HCT116 (cell line): Measurements from ENCODE around the gene CC2D1A. TPM values are rescaled to one million over a fixed set of nuclear protein-coding genes. Genes with fewer than 3 reads are reported as not detected.

Experiments
- ATAC-seq: fragments of 200-7000 bp; cut with Tn5 transposase; 2 replicates; pipeline ENCODE4 v1.9.1; 2020; ENCODE audit warnings: mild to moderate bottlenecking, moderate library complexity
- BruUV-seq: library from RNA; stranded (reverse); fragments of 400-500 nt; replicated peaks from 2 replicates; lab custom pipeline; 2021; lab: Mats Ljungman, UMichigan
- CTCF ChIA-PET: fragments of 300-600 bp; sonication (Branson Sonifier 250); formaldehyde crosslinking; loops from one replicate; lab custom pipeline; 2021; ENCODE audit warnings: antibody characterized with exemption; lab: Charles Lee
- POLR2A ChIA-PET: fragments of 300-600, 350-600 bp; sonication (Branson Sonifier 250); formaldehyde crosslinking; loops from one replicate; lab custom pipeline; 2021; ENCODE audit warnings: antibody characterized with exemption; lab: Charles Lee
- RAD21 ChIA-PET, 2 experiments: fragments of 300-600 bp; sonication (Branson Sonifier 250); formaldehyde crosslinking; loops; one replicate each; lab custom pipeline; 2023; ENCODE audit warnings: low total read pairs in 2 of 2; ENCODE audit not compliant: uncharacterized antibody in 2 of 2, unreplicated experiment in 2 of 2, low non-redundant PET in 1 of 2; lab: Charles Lee
- DNase-seq: peaks from one replicate; pipeline ENCODE4 v3.0.0-alpha.2; 2010; ENCODE audit warnings: low read depth, low spot score
- H2AFZ ChIP-seq: fragments of 200-600 bp; shearing (Covaris generic), sonication (generic); 2 replicates; pipeline ENCODE4 v1.6.1; 2017; ENCODE audit warnings: low read depth, mixed run types, mixed read lengths, antibody characterized with exemption, low read length; ENCODE audit not compliant: poor library complexity, severe bottlenecking
- H3K27ac ChIP-seq: 2 replicates; pipeline ENCODE4 v1.5.1; 2012; ENCODE audit warnings: low read depth, low read length
- H3K27me3 ChIP-seq: fragments of 200-600 bp; sonication (generic); 2 replicates; pipeline ENCODE4 v1.6.1; 2016; ENCODE audit warnings: mixed run types, low read length, mixed read lengths; ENCODE audit not compliant: insufficient read depth
- H3K36me3 ChIP-seq, 2 experiments: fragments of 200-500 bp in 1 of 2; fragments of 200-600 bp in 1 of 2; sonication (Bioruptor generic) in 1 of 2; sonication (generic) in 1 of 2; 2 replicates each; pipeline versions ENCODE4 v1.5.1 to v1.6.1; 2014 to 2016; ENCODE audit warnings: low read length in 2 of 2, inconsistent platforms in 1 of 2, mixed read lengths in 1 of 2, mixed run types in 1 of 2; ENCODE audit not compliant: insufficient read depth in 2 of 2, control insufficient read depth in 1 of 2
- H3K4me1 ChIP-seq, 2 experiments: fragments of 200-600 bp in 1 of 2; sonication (generic) in 1 of 2; 2 replicates each; pipeline versions ENCODE4 v1.5.1 to v1.6.1; 2012 to 2017; ENCODE audit warnings: low read length in 2 of 2, inconsistent platforms in 1 of 2, mild to moderate bottlenecking in 1 of 2, mixed read lengths in 1 of 2, mixed run types in 1 of 2, moderate library complexity in 1 of 2; ENCODE audit not compliant: insufficient read depth in 2 of 2, control insufficient read depth in 1 of 2
- H3K4me2 ChIP-seq: fragments of 200-600 bp; sonication (generic); 2 replicates; pipeline ENCODE4 v1.6.1; 2017; ENCODE audit warnings: mixed run types, low read length, mixed read lengths
- H3K4me3 ChIP-seq, 2 experiments: fragments of 200-600 bp in 1 of 2; sonication (generic) in 1 of 2; replicated peaks in 1 of 2; 2 replicates each; pipeline ENCODE4 v1.5.1; 2011 to 2016; ENCODE audit warnings: low read length in 2 of 2, control low read depth in 1 of 2, low read depth in 1 of 2, mild to moderate bottlenecking in 1 of 2, mixed read lengths in 1 of 2, mixed run types in 1 of 2
- H3K79me2 ChIP-seq: fragments of 200-600 bp; sonication (generic); 2 replicates; pipeline ENCODE4 v1.6.1; 2017; ENCODE audit warnings: mild to moderate bottlenecking, mixed run types, low read length, moderate library complexity, mixed read lengths; ENCODE audit not compliant: insufficient read depth
- H3K9ac ChIP-seq: fragments of 200-600 bp; sonication (generic); 2 replicates; pipeline ENCODE4 v1.6.1; 2016; ENCODE audit warnings: low read length, mixed read lengths
- H3K9me2 ChIP-seq: fragments of 200-600 bp; sonication (generic), shearing (Covaris generic); 2 replicates; pipeline ENCODE4 v1.6.1; 2017; ENCODE audit warnings: mixed run types, mild to moderate bottlenecking, moderate library complexity; ENCODE audit not compliant: insufficient read depth
- H3K9me3 ChIP-seq, 2 experiments: fragments of 200-500 bp in 1 of 2; fragments of 200-600 bp in 1 of 2; sonication (Bioruptor generic) in 1 of 2; sonication (generic) in 1 of 2; 2 replicates each; pipeline ENCODE4 v1.6.1; 2014 to 2017; ENCODE audit warnings: low read length in 2 of 2, mixed read lengths in 2 of 2, inconsistent platforms in 1 of 2, low read depth in 1 of 2, mild to moderate bottlenecking in 1 of 2, mixed run types in 1 of 2, moderate library complexity in 1 of 2; ENCODE audit not compliant: control insufficient read depth in 1 of 2, insufficient read depth in 1 of 2
- H4K20me1 ChIP-seq: fragments of 200-600 bp; sonication (generic), shearing (Covaris generic); 2 replicates; pipeline ENCODE4 v1.6.1; 2017; ENCODE audit warnings: mixed run types, mild to moderate bottlenecking, moderate library complexity; ENCODE audit not compliant: insufficient read depth
- CBX3 ChIP-seq: IDR thresholded peaks from 2 replicates; pipeline ENCODE4 v1.6.1; 2012; ENCODE audit warnings: low read depth
- EGR1 ChIP-seq: IDR thresholded peaks from 2 replicates; pipeline ENCODE4 v1.6.1; 2012; ENCODE audit warnings: low read depth
- FOSL1 ChIP-seq: IDR thresholded peaks from 2 replicates; pipeline ENCODE4 v1.6.1; 2012; ENCODE audit warnings: low read depth
- SIN3A ChIP-seq: IDR thresholded peaks from 2 replicates; pipeline ENCODE4 v1.6.1; 2012; ENCODE audit warnings: low read depth
- TCF7L2 ChIP-seq: IDR thresholded peaks from 2 replicates; pipeline ENCODE4 v1.7.0; 2011; ENCODE audit warnings: borderline replicate concordance, inconsistent platforms; ENCODE audit not compliant: insufficient read depth, insufficient read length; ENCODE audit errors: extremely low read depth
- YY1 ChIP-seq: IDR thresholded peaks from 2 replicates; pipeline ENCODE4 v1.6.1; 2011; ENCODE audit warnings: low read length, low read depth, moderate library complexity, mild to moderate bottlenecking; ENCODE audit not compliant: insufficient replicate concordance; ENCODE audit errors: extremely low read depth
- intact Hi-C: fragments of 100-400 bp; cut with micrococcal nuclease; formaldehyde crosslinking; loops from 2 replicates; pipeline ENCODE4 v1.10.0; 2022
- total RNA-seq: library from RNA; stranded (reverse); gene quantifications from one replicate; pipeline ENCODE4 v1.2.1, GENCODE V29; 2021; ENCODE audit not compliant: unreplicated experiment
- TF ChIP-seq, protein P1 (sequence below): IDR thresholded peaks from 2 replicates; pipeline ENCODE4 v1.6.1; 2011; ENCODE audit warnings: mild to moderate bottlenecking, low read length, moderate library complexity; ENCODE audit not compliant: insufficient replicate concordance; ENCODE audit errors: extremely low read depth
- TF ChIP-seq, protein P2 (sequence below), 3 experiments: fragments of 200-600 bp in 1 of 3; sonication (generic) in 1 of 3; IDR thresholded peaks in 2 of 3; conservative IDR thresholded peaks in 1 of 3; 2 replicates each; pipeline ENCODE4 v1.5.1; 2012 to 2017; ENCODE audit warnings: low read depth in 2 of 3, low read length in 2 of 3, antibody characterized with exemption in 1 of 3, borderline replicate concordance in 1 of 3, control low read depth in 1 of 3, mild to moderate bottlenecking in 1 of 3, mixed read lengths in 1 of 3, mixed run types in 1 of 3, moderate library complexity in 1 of 3; ENCODE audit not compliant: insufficient read depth in 1 of 3

The CC2D1A gene
- total RNA-seq, 1 experiment from 2014 or later, result 51.5 TPM

DNA sequence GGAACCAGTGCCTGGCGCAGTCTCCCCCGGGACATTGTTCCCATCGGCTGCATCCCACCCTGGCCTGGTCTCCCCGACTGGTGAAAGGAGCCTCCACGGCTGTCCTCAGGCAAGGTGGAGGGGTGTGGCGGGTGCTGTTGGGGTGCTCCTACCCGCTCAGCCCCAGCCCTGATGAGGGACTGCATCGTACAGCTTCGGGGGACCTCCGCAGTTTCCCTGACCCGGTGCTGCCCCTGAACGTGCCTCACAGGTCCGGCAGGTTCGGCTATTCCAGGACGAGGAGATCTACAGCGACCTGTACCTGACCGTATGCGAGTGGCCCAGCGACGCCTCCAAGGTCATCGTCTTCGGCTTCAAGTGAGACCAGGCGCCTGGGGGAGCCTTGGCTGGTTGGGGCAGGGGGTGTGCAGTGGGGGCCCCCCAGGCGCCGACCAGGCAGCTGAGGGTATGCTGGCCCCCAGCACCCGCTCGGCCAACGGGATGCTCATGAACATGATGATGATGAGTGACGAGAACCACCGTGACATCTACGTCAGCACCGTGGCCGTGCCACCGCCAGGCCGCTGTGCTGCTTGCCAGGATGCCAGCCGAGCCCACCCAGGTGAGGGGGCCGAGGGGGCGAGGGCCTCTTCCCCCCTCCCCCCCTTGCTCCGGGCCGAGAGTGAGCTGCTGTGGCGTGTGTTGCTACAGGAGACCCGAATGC, 49.8 kb downstream of the CC2D1A start:
- Histone ChIP-seq H4K20me1 (no peaks in the 10 kb centered on the region), H3K4me3 (no peak overlapping the region), H3K36me3 (peaks cover 11 to 30% of the 10 kb centered on the region in 2 experiments; a peak in 3 of 4 replicates), H3K4me1 (peaks cover 7 to 18% of the 10 kb centered on the region in 2 experiments), H3K9me2 (no peaks in the 10 kb centered on the region), H3K27me3 (no peaks in the 10 kb centered on the region), H3K79me2 (peaks cover 21% of the 10 kb centered on the region), H3K27ac (no peak overlapping the region), H3K9me3 (no peaks in the 10 kb centered on the region), H2AFZ (no peak overlapping the region), H3K9ac (no peak overlapping the region), H3K4me2 (no peak overlapping the region)
- ChIA-PET POLR2A (no interaction called here), CTCF (no interaction called here), RAD21 (no interaction called here)
- BruUV-seq, result no TSS peak
- TF ChIP-seq, protein P1, sequence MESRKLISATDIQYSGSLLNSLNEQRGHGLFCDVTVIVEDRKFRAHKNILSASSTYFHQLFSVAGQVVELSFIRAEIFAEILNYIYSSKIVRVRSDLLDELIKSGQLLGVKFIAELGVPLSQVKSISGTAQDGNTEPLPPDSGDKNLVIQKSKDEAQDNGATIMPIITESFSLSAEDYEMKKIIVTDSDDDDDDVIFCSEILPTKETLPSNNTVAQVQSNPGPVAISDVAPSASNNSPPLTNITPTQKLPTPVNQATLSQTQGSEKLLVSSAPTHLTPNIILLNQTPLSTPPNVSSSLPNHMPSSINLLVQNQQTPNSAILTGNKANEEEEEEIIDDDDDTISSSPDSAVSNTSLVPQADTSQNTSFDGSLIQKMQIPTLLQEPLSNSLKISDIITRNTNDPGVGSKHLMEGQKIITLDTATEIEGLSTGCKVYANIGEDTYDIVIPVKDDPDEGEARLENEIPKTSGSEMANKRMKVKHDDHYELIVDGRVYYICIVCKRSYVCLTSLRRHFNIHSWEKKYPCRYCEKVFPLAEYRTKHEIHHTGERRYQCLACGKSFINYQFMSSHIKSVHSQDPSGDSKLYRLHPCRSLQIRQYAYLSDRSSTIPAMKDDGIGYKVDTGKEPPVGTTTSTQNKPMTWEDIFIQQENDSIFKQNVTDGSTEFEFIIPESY, result no peak
- no peak for TF ChIP-seq TCF7L2
- TF ChIP-seq YY1, result no peak
- TF ChIP-seq EGR1, result no peak
- no peak for TF ChIP-seq CBX3
- no peak for TF ChIP-seq FOSL1
- TF ChIP-seq, protein P2, sequence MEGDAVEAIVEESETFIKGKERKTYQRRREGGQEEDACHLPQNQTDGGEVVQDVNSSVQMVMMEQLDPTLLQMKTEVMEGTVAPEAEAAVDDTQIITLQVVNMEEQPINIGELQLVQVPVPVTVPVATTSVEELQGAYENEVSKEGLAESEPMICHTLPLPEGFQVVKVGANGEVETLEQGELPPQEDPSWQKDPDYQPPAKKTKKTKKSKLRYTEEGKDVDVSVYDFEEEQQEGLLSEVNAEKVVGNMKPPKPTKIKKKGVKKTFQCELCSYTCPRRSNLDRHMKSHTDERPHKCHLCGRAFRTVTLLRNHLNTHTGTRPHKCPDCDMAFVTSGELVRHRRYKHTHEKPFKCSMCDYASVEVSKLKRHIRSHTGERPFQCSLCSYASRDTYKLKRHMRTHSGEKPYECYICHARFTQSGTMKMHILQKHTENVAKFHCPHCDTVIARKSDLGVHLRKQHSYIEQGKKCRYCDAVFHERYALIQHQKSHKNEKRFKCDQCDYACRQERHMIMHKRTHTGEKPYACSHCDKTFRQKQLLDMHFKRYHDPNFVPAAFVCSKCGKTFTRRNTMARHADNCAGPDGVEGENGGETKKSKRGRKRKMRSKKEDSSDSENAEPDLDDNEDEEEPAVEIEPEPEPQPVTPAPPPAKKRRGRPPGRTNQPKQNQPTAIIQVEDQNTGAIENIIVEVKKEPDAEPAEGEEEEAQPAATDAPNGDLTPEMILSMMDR (IDR thresholded peaks at IDR 0.05 in 2 of 3, conservative IDR thresholded peaks at IDR 0.05 in 1 of 3; ENCODE audit: borderline replicate concordance in 1 of 3, insufficient read depth in 1 of 3, low read depth in 2 of 3, low read length in 2 of 3), result no peak
- no peak for TF ChIP-seq SIN3A
- intact Hi-C loops, result no loop called here
- no peak for DNase-seq
- no peak for ATAC-seq
